Mesothelial cell of epicardium (in vitro differentiated cells): ENCODE results near the gene CFAP45. TPM values are rescaled to one million over a fixed set of nuclear protein-coding genes. Genes with fewer than 3 reads are reported as not detected.

Experiments used
- DNase-seq, 2 experiments: peaks; one replicate each; pipeline ENCODE4 v3.0.0; 2021; ENCODE audit warnings: low spot score in 2 of 2; ENCODE audit not compliant: unreplicated experiment in 2 of 2
- H3K27ac Mint-ChIP-seq: 2 replicates; pipeline ENCODE4 v1.8.0; 2021; ENCODE audit warnings: mixed read lengths
- H3K27me3 Mint-ChIP-seq: 2 replicates; pipeline ENCODE4 v1.8.0; 2021; ENCODE audit warnings: low read depth, mixed read lengths
- H3K36me3 Mint-ChIP-seq: 2 replicates; pipeline ENCODE4 v1.8.0; 2021; ENCODE audit warnings: mixed read lengths
- H3K4me1 Mint-ChIP-seq: 2 replicates; pipeline ENCODE4 v1.8.0; 2021; ENCODE audit warnings: mixed read lengths
- H3K4me3 Mint-ChIP-seq: 2 replicates; pipeline ENCODE4 v1.8.0; 2021; ENCODE audit warnings: mild to moderate bottlenecking, moderate library complexity, mixed read lengths
- H3K9me3 Mint-ChIP-seq: 2 replicates; pipeline ENCODE4 v1.8.0; 2021; ENCODE audit warnings: mixed read lengths
- total RNA-seq: library from RNA; stranded (reverse); gene quantifications from 3 replicates; pipeline ENCODE4 v1.2.1, GENCODE V29; 2021
- TF ChIP-seq, protein P1 (sequence below): fragments of 200-600 bp; sonication (generic); IDR thresholded peaks from one replicate; pipeline ENCODE4 v1.5.0; 2021; ENCODE audit warnings: antibody characterized with exemption; ENCODE audit not compliant: unreplicated experiment

CFAP45 gene
- total RNA-seq, 1 donor from 2014 or later = 0.20 TPM

DNA sequence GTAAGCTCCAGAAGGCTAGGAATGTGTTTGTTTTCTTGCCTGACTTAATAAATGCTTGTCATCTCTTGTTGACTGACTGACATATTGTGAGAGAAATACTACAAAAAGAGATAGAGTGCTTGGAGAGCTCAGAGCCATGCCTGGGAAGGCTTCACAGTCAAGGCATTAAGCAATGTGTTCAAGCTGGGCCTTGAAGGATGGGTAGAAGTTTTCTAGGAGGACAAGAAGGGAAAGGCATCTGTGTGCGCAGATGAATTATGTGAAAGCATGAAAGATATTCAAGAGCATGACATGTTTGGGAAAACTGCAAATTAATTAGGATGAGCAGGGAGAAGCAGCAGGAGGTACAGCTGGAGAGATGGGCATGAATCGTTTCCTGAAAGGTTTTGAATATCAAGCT is 67.7 kb downstream of the CFAP45 start:
- DNase-seq = no peak
- no peaks in the 10 kb centered on the region for H3K9me3 Mint-ChIP-seq
- no peak overlapping the region for H3K4me3 Mint-ChIP-seq
- peaks cover 13% of the 10 kb centered on the region for H3K4me1 Mint-ChIP-seq
- H3K36me3 Mint-ChIP-seq = peaks cover 2% of the 10 kb centered on the region
- H3K27ac Mint-ChIP-seq = no peak overlapping the region
- TF ChIP-seq, protein P1, sequence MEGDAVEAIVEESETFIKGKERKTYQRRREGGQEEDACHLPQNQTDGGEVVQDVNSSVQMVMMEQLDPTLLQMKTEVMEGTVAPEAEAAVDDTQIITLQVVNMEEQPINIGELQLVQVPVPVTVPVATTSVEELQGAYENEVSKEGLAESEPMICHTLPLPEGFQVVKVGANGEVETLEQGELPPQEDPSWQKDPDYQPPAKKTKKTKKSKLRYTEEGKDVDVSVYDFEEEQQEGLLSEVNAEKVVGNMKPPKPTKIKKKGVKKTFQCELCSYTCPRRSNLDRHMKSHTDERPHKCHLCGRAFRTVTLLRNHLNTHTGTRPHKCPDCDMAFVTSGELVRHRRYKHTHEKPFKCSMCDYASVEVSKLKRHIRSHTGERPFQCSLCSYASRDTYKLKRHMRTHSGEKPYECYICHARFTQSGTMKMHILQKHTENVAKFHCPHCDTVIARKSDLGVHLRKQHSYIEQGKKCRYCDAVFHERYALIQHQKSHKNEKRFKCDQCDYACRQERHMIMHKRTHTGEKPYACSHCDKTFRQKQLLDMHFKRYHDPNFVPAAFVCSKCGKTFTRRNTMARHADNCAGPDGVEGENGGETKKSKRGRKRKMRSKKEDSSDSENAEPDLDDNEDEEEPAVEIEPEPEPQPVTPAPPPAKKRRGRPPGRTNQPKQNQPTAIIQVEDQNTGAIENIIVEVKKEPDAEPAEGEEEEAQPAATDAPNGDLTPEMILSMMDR = no peak
- H3K27me3 Mint-ChIP-seq = peaks cover 1% of the 10 kb centered on the region

DNA sequence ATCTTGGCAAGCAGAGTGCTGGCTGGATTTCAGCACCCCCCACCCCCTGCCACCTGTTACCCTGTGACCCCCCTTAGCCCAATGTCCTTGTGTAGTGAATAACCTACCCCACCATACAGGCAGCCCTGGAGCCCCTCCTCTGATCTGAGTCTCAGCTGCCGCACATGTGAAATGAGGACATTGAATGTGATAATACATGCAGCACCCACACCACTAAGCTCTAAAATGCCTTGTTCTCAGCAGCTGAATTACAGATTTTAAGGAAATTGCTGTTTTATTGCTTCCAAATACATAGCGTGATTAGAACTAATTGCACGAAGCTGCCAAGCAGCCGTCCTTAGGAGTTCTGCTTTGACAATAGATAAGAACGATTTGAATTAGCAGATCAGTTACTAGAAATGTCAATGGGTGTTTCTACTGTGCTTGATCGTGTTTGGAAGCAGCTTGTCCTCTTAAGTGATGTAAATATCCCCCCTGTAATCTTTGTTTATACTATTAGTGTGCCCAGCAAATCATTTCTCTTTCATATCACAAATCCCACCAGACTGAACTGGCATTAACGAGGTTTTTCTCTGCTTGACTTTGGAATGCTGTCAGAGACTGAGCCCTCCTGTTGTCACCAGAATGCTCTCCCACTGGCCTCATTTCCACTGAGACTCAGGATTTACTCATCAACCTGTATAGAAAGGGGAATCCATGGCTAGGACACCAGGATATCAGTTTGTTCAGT is 68.4 kb downstream of the CFAP45 start:
- no peak for DNase-seq
- H3K9me3 Mint-ChIP-seq = no peaks in the 10 kb centered on the region
- H3K4me1 Mint-ChIP-seq = peaks cover 16% of the 10 kb centered on the region
- TF ChIP-seq, protein P1 = no peak
- H3K4me3 Mint-ChIP-seq = no peak overlapping the region
- no peak overlapping the region for H3K27ac Mint-ChIP-seq
- H3K27me3 Mint-ChIP-seq = peaks cover 1% of the 10 kb centered on the region
- H3K36me3 Mint-ChIP-seq = peaks cover 2% of the 10 kb centered on the region

DNA sequence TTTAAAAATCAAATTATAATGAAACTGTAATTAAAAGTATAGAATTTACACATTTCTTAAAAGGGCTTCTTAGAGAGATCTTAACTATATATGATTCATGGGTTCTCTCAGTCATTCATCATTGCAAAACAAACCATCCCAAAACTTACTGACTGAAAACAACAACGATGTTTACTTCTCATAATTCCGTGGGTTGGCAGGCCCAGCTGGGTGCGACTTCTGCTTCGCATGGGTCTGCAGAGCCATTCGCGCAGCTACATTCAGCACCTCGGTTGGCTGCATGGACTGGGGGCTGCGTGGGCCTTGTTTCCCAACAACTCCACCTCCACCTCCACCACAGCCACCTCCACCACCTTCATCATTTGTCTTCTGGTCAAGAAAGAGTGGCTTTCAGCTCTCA is 69.2 kb downstream of the CFAP45 start:
- Mint-ChIP-seq H3K27me3 (peaks cover 1% of the 10 kb centered on the region), H3K36me3 (no peaks in the 10 kb centered on the region), H3K4me3 (no peak overlapping the region), H3K4me1 (peaks cover 22% of the 10 kb centered on the region), H3K9me3 (no peaks in the 10 kb centered on the region), H3K27ac (no peak overlapping the region)
- TF ChIP-seq, protein P1 = no peak
- no peak for DNase-seq

DNA sequence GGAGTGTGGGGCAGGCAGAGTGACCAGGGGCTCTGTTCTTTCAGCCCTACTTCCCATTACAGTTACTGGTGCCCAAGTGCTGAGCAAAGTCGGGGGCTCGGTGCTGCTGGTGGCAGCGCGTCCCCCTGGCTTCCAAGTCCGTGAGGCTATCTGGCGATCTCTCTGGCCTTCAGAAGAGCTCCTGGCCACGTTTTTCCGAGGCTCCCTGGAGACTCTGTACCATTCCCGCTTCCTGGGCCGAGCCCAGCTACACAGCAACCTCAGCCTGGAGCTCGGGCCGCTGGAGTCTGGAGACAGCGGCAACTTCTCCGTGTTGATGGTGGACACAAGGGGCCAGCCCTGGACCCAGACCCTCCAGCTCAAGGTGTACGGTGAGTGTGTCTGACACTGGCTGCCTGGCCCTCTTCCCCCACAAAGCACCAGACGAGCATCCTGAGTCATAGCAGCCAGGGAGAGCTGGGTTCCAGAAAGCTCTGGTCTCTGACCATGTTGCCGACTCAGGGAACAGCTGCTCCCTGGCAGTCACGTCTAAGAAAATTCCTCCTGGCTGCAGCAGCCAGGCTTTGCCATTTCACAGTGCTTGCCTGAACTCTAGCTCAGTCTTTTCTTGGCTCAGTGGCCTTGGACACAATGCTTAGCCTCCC is 70.0 kb downstream of the CFAP45 start:
- Mint-ChIP-seq H3K27me3 (peaks cover 3% of the 10 kb centered on the region), H3K4me3 (no peak overlapping the region), H3K27ac (no peak overlapping the region), H3K4me1 (peaks cover 30% of the 10 kb centered on the region), H3K9me3 (no peaks in the 10 kb centered on the region), H3K36me3 (no peaks in the 10 kb centered on the region)
- no peak for DNase-seq
- TF ChIP-seq, protein P1 = no peak

DNA sequence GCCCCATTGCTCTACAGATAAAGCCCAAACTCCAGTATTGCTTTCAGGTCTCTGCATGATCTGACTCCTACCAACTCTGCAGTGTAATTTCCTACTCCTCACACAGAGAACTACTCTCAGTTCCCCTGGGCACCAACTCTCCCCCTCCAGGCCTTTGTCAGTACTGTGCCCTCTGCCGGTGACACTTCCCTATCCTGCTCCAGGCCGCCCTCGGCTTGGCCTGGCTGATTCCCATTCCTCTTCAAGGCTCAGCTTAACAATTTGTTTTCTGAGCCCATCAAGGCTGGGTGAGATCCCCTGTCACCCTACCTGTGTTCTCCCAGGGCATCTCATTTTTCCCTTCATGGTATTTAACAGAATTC is 70.7 kb downstream of the CFAP45 start:
- TF ChIP-seq, protein P1 = peak; percentile 13
- H3K27me3 Mint-ChIP-seq = peaks cover 5% of the 10 kb centered on the region
- H3K4me3 Mint-ChIP-seq = no peak overlapping the region
- no peak for DNase-seq
- no peaks in the 10 kb centered on the region for H3K36me3 Mint-ChIP-seq
- peaks cover 34% of the 10 kb centered on the region for H3K4me1 Mint-ChIP-seq
- H3K9me3 Mint-ChIP-seq = no peaks in the 10 kb centered on the region
- H3K27ac Mint-ChIP-seq = no peak overlapping the region
